Measurements from ENCODE around the gene ATP10A. TPM values are rescaled to one million over a fixed set of nuclear protein-coding genes. Genes with fewer than 3 reads are reported as not detected.

Gene ATP10A
- total RNA-seq, 1 experiment from 2014 or later = 3.9 TPM

- Histone ChIP-seq H3K9me3 (ENCODE audit: control insufficient read depth, low read depth, low read length) (no peaks in the 10 kb centered on the region), H3K27ac (ENCODE audit: insufficient read length, low read depth, low read length) (no peak overlapping the region), H4K5ac (ENCODE audit: insufficient read length, low read depth, low read length) (no peak overlapping the region), H2AK5ac (ENCODE audit: insufficient read length, low read length) (no peak overlapping the region), H3K18ac (ENCODE audit: insufficient read length, low read depth, low read length) (no peak overlapping the region), H3K27me3 (ENCODE audit: insufficient read depth, low read length) (no peaks in the 10 kb centered on the region), H3T11ph (ENCODE audit: low read length) (no peak overlapping the region), H2BK120ac (ENCODE audit: low read depth, low read length, poor library complexity, severe bottlenecking) (no peak overlapping the region), H3K23ac (ENCODE audit: insufficient read length, low read depth, low read length) (no peak overlapping the region), H3K79me1 (ENCODE audit: insufficient read depth, low read depth, low read length, poor library complexity, severe bottlenecking) (no peaks in the 10 kb centered on the region), H4K91ac (ENCODE audit: insufficient read length, low read depth, low read length) (no peak overlapping the region), H3K14ac (ENCODE audit: insufficient read depth, low read length) (no peak overlapping the region), H3K9ac (ENCODE audit: extremely low read depth, insufficient read length, low read length) (no peak overlapping the region), H2BK5ac (ENCODE audit: insufficient read length, low read length) (no peak overlapping the region), H3K23me2 (ENCODE audit: insufficient read length, low read depth, low read length, poor library complexity, severe bottlenecking) (no peaks in the 10 kb centered on the region), H3K4me1 (ENCODE audit: insufficient read depth, low read length) (no peaks in the 10 kb centered on the region), H4K8ac (replicated peaks; ENCODE audit: insufficient read length, low read depth, low read length) (no peak overlapping the region), H2AFZ (ENCODE audit: low read length) (no peak overlapping the region), H2BK12ac (ENCODE audit: insufficient read length, low read depth, low read length) (no peak overlapping the region), H3K79me2 (ENCODE audit: insufficient read depth, low read length) (no peaks in the 10 kb centered on the region), H3K4ac (ENCODE audit: low read depth, low read length) (no peak overlapping the region), H2BK15ac (ENCODE audit: low read depth, low read length) (no peak overlapping the region), H2BK20ac (ENCODE audit: low read depth, low read length, poor library complexity, severe bottlenecking) (no peak overlapping the region), H3K4me2 (ENCODE audit: insufficient read depth, insufficient read length, low read length) (no peak overlapping the region), H3K56ac (ENCODE audit: insufficient read length, low read depth, low read length) (no peak overlapping the region), H4K20me1 (ENCODE audit: control insufficient read depth, insufficient read depth, insufficient read length) (no peaks in the 10 kb centered on the region)
- peaks cover 0 to 17% (median 11%) of the 10 kb centered on the region in 3 experiments; a peak in 5 of 7 replicates for H3K36me3 Mint-ChIP-seq (ENCODE audit: insufficient read depth in 1 of 3, low read depth in 3 of 3)
- peaks cover 6 to 7% of the 10 kb centered on the region in 2 experiments for H3K4me1 Mint-ChIP-seq
- TF ChIP-seq CTCF (conservative IDR thresholded peaks at IDR 0.05) = no peak
- peaks cover 0 to 11% of the 10 kb centered on the region in 2 experiments; a peak in 2 of 5 replicates for H3K9me3 Mint-ChIP-seq
- no CpG with 5 or more reads among the region's 13 CpGs for WGBS (ENCODE audit: extremely low coverage, insufficient read length, low lambda C conversion rate)
- H3K27ac Mint-ChIP-seq = no peak overlapping the region; a peak in 1 of 7 replicates
- H3K27me3 Mint-ChIP-seq (ENCODE audit: low read depth) = no peaks in the 10 kb centered on the region; the same call in 1 of the 2 replicates
- no peak overlapping the region for H3K4me3 Mint-ChIP-seq
- no peak for DNase-seq
These were observed 101.0 kb downstream of the ATP10A start for GRCh38 chr15:25761971-25762662.
